Activated CD4-positive, alpha-beta T cell treated with anti-CD3 and anti-CD28 coated beads, Interleukin-2, amount 10 ng/mL, durations not matched to agents 7 days and 5 days (primary cell): ENCODE results near the gene NGDN. TPM values are rescaled to one million over a fixed set of nuclear protein-coding genes. Genes with fewer than 3 reads are reported as not detected.
"Not testable (repeated sequence)": the region's sequence is repeated elsewhere in the genome, so short reads cannot be mapped to it uniquely, and the experiment has no call there.

Experiments used
- CTCF ChIA-PET: fragments of 350-600 bp; sonication (Branson Sonifier 250); formaldehyde crosslinking; loops from one replicate; lab custom pipeline; 2021; ENCODE audit warnings: antibody characterized with exemption; lab: Charles Lee
- POLR2A ChIA-PET: fragments of 350-600 bp; sonication (Branson Sonifier 250); formaldehyde crosslinking; loops from one replicate; lab custom pipeline; 2021; ENCODE audit warnings: antibody characterized with exemption; lab: Charles Lee
- DNase-seq: peaks from one replicate; pipeline ENCODE4 v3.0.0-alpha.2; 2020
- H3K27ac Mint-ChIP-seq: one replicate; pipeline ENCODE4 v1.8.0; 2021; ENCODE audit warnings: mild to moderate bottlenecking, moderate library complexity, mixed read lengths
- H3K27me3 Mint-ChIP-seq: one replicate; pipeline ENCODE4 v1.8.0; 2021; ENCODE audit warnings: mixed read lengths
- H3K36me3 Mint-ChIP-seq: one replicate; pipeline ENCODE4 v1.8.0; 2021; ENCODE audit warnings: low read depth, mixed read lengths
- H3K4me1 Mint-ChIP-seq: one replicate; pipeline ENCODE4 v1.8.0; 2021; ENCODE audit warnings: mixed read lengths
- H3K4me3 Mint-ChIP-seq: one replicate; pipeline ENCODE4 v1.8.0; 2021; ENCODE audit warnings: mild to moderate bottlenecking, moderate library complexity, mixed read lengths
- H3K9me3 Mint-ChIP-seq: one replicate; pipeline ENCODE4 v1.8.0; 2021; ENCODE audit warnings: mixed read lengths
- total RNA-seq, 2 experiments: library from RNA; stranded (reverse); gene quantifications; one replicate each; pipeline ENCODE4 v1.2.3, GENCODE V29; 2021

The NGDN gene
- total RNA-seq = 10 to 100 TPM; 46.4 to 47.3 TPM

GRCh38 chr14:23469127-23469905 lies at the start of gene NGDN:
TSS of gene NGDN (plus strand) at chr14:23469703. CDS start at chr14:23469716, 13 bp downstream.
- POLR2A ChIA-PET = no interaction called here
- CTCF ChIA-PET = interaction anchor here (1.0 to 1.3 kb wide), 4 partner anchors 9 to 90 kb away, joined by 3 to 5 read pairs (median 4); no protein-coding TSS in a partner anchor
- DNase-seq = peak; percentile 96
- H3K27me3 Mint-ChIP-seq = no peaks in the 10 kb centered on the region
- peaks cover 11% of the 10 kb centered on the region for H3K36me3 Mint-ChIP-seq
- no peak within 1 kb of the TSS for H3K27ac Mint-ChIP-seq
- H3K9me3 Mint-ChIP-seq = no peaks in the 10 kb centered on the region
- peaks cover 12% of the 10 kb centered on the region for H3K4me1 Mint-ChIP-seq
- H3K4me3 Mint-ChIP-seq = no peak within 1 kb of the TSS

GRCh38 chr14:23421594-23421993 lies 47.9 kb upstream of the NGDN start:
- Mint-ChIP-seq H3K27me3 (no peaks in the 10 kb centered on the region), H3K27ac (peak overlapping the region; percentile 3), H3K9me3 (no peaks in the 10 kb centered on the region), H3K4me1 (peaks cover 21% of the 10 kb centered on the region), H3K4me3 (no peak overlapping the region), H3K36me3 (no peaks in the 10 kb centered on the region)
- ChIA-PET CTCF (interaction anchor here (1.1 kb wide), 1 partner anchor 14 kb away, joined by 4 read pairs; no protein-coding TSS in a partner anchor), POLR2A (no interaction called here)
- no peak for DNase-seq

GRCh38 chr14:23423657-23424056 lies 45.8 kb upstream of the NGDN start:
- Mint-ChIP-seq H3K27me3 (no peaks in the 10 kb centered on the region), H3K36me3 (no peaks in the 10 kb centered on the region), H3K27ac (no peak overlapping the region), H3K4me3 (no peak overlapping the region), H3K9me3 (no peaks in the 10 kb centered on the region), H3K4me1 (peaks cover 21% of the 10 kb centered on the region)
- ChIA-PET POLR2A (interaction anchor here (0.5 to 0.6 kb wide), 2 partner anchors 784 to 1532 kb away, joined by 3 to 4 read pairs; no protein-coding TSS in a partner anchor), CTCF (interaction anchor here (1.4 to 1.6 kb wide), 2 partner anchors 11 to 14 kb away, joined by 5 to 6 read pairs; no protein-coding TSS in a partner anchor)
- no peak for DNase-seq

GRCh38 chr14:23425169-23425568 lies 44.3 kb upstream of the NGDN start:
- H3K4me1 Mint-ChIP-seq = peaks cover 20% of the 10 kb centered on the region
- no peaks in the 10 kb centered on the region for H3K9me3 Mint-ChIP-seq
- no peak overlapping the region for H3K4me3 Mint-ChIP-seq
- DNase-seq = no peak
- no peaks in the 10 kb centered on the region for H3K27me3 Mint-ChIP-seq
- POLR2A ChIA-PET = no interaction called here
- H3K27ac Mint-ChIP-seq = no peak overlapping the region
- CTCF ChIA-PET = interaction anchor here (0.6 kb wide), 1 partner anchor 265 kb away, joined by 3 read pairs; no protein-coding TSS in a partner anchor
- H3K36me3 Mint-ChIP-seq = no peaks in the 10 kb centered on the region

- CTCF ChIA-PET, H3K4me3 Mint-ChIP-seq, H3K27ac Mint-ChIP-seq, H3K36me3 Mint-ChIP-seq, H3K27me3 Mint-ChIP-seq, DNase-seq, POLR2A ChIA-PET, H3K9me3 Mint-ChIP-seq: not testable (repeated sequence)
- peaks cover 17% of the 10 kb centered on the region for H3K4me1 Mint-ChIP-seq
Observed at GRCh38 chr14:23425798-23426197, 43.7 kb upstream of the NGDN start.

GRCh38 chr14:23428686-23429495 lies 40.6 kb upstream of the NGDN start:
- Mint-ChIP-seq H3K27me3 (no peaks in the 10 kb centered on the region), H3K36me3 (no peaks in the 10 kb centered on the region), H3K27ac (no peak overlapping the region), H3K9me3 (no peaks in the 10 kb centered on the region), H3K4me1 (peaks cover 3% of the 10 kb centered on the region), H3K4me3 (no peak overlapping the region)
- DNase-seq = no peak
- POLR2A ChIA-PET = no interaction called here
- CTCF ChIA-PET = interaction anchor here (1.4 kb wide), 1 partner anchor 8 kb away, joined by 5 read pairs; no protein-coding TSS in a partner anchor

GRCh38 chr14:23430016-23430722 lies 39.3 kb upstream of the NGDN start:
- Mint-ChIP-seq H3K4me1 (peaks cover 3% of the 10 kb centered on the region), H3K36me3 (no peaks in the 10 kb centered on the region), H3K4me3 (no peak overlapping the region), H3K27me3 (no peaks in the 10 kb centered on the region), H3K27ac (no peak overlapping the region), H3K9me3 (no peaks in the 10 kb centered on the region)
- DNase-seq = no peak
- ChIA-PET POLR2A (interaction anchor here (0.7 kb wide), 1 partner anchor 9 kb away, joined by 4 read pairs; no protein-coding TSS in a partner anchor), CTCF (interaction anchor here (1.0 kb wide), 1 partner anchor 19 kb away, joined by 3 read pairs; no protein-coding TSS in a partner anchor)

DNA sequence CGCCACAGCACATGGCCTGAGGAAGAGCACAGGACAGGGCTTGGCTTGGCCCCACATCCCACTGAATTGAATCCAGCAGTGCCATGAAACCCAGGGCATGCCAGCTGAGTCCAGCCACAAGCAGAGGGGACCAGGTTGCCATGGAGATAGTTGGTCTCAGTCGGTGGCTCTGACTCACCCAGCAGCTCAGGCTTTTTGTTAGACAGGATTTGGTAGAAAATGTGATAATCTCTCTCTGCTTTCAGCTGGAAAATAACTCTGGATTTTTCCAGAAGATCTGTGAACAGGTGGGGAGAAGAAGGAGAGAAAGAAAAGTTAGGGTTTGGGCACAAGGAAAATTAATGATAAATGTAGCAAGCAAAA lies 38.8 kb upstream of the NGDN start:
- Mint-ChIP-seq H3K9me3 (no peaks in the 10 kb centered on the region), H3K27me3 (no peaks in the 10 kb centered on the region), H3K4me1 (peaks cover 3% of the 10 kb centered on the region), H3K36me3 (no peaks in the 10 kb centered on the region), H3K27ac (no peak overlapping the region), H3K4me3 (no peak overlapping the region)
- POLR2A ChIA-PET = interaction anchor here (0.7 kb wide), 1 partner anchor 8 kb away, joined by 4 read pairs; no protein-coding TSS in a partner anchor
- CTCF ChIA-PET = interaction anchor here (1.0 kb wide), 1 partner anchor 18 kb away, joined by 3 read pairs; no protein-coding TSS in a partner anchor
- DNase-seq = no peak

- Mint-ChIP-seq H3K4me3 (no peak overlapping the region), H3K27me3 (no peaks in the 10 kb centered on the region), H3K36me3 (no peaks in the 10 kb centered on the region), H3K4me1 (no peaks in the 10 kb centered on the region), H3K27ac (no peak overlapping the region), H3K9me3 (no peaks in the 10 kb centered on the region)
- DNase-seq = no peak
- CTCF ChIA-PET = no interaction called here
- POLR2A ChIA-PET = no interaction called here
Observed at GRCh38 chr14:23431486-23431885, 38.0 kb upstream of the NGDN start.

GRCh38 chr14:23432102-23432925 lies 37.2 kb upstream of the NGDN start:
- H3K27ac Mint-ChIP-seq = no peak overlapping the region
- no peak for DNase-seq
- CTCF ChIA-PET = no interaction called here

GRCh38 chr14:23432946-23433345 lies 36.6 kb upstream of the NGDN start:
- CTCF ChIA-PET = no interaction called here
- Mint-ChIP-seq H3K4me1 (peaks cover under 1% of the 10 kb centered on the region), H3K36me3 (no peaks in the 10 kb centered on the region), H3K27me3 (no peaks in the 10 kb centered on the region), H3K4me3 (no peak overlapping the region), H3K9me3 (no peaks in the 10 kb centered on the region), H3K27ac (no peak overlapping the region)
- POLR2A ChIA-PET = no interaction called here
- no peak for DNase-seq

More at GRCh38 chr14:23432102-23432925, 37.2 kb upstream of the NGDN start:
- Mint-ChIP-seq H3K9me3 (no peaks in the 10 kb centered on the region), H3K27me3 (no peaks in the 10 kb centered on the region), H3K4me1 (no peaks in the 10 kb centered on the region), H3K36me3 (no peaks in the 10 kb centered on the region), H3K4me3 (no peak overlapping the region)
- POLR2A ChIA-PET = no interaction called here
